Fibroblast of mammary gland (primary cell): ENCODE measurements around the gene NCOA1.

Source experiments
- DNase-seq: peaks from one replicate; pipeline ENCODE4 v3.0.0-alpha.2; 2010; ENCODE audit warnings: low read depth
- H3K4me3 ChIP-seq: 2 replicates; pipeline ENCODE4 v1.5.1; 2011; ENCODE audit warnings: low read depth, mild to moderate bottlenecking, low read length, moderate library complexity; ENCODE audit not compliant: control insufficient read depth
- CTCF ChIP-seq: conservative IDR thresholded peaks from 2 replicates; pipeline ENCODE4 v1.5.1; 2011; ENCODE audit warnings: low read depth, low read length, inconsistent platforms; ENCODE audit not compliant: control insufficient read depth, insufficient read depth

Gene NCOA1

GRCh38 chr2:24632172-24632571, 141.1 kb downstream of the NCOA1 start:
- H3K4me3 ChIP-seq = no peak overlapping the region
- no peak for DNase-seq
- TF ChIP-seq CTCF = no peak

- peak; percentile 86 for DNase-seq
- H3K4me3 ChIP-seq = no peak overlapping the region
- TF ChIP-seq CTCF = no peak
Measured at GRCh38 chr2:24635181-24635580, 144.1 kb downstream of the NCOA1 start.

GRCh38 chr2:24638568-24638967, 147.5 kb downstream of the NCOA1 start:
- TF ChIP-seq CTCF = no peak
- no peak for DNase-seq
- no peak overlapping the region for H3K4me3 ChIP-seq

GRCh38 chr2:24642351-24642750, 151.3 kb downstream of the NCOA1 start:
- TF ChIP-seq CTCF = no peak
- no peak for DNase-seq
- no peak overlapping the region for H3K4me3 ChIP-seq

DNA sequence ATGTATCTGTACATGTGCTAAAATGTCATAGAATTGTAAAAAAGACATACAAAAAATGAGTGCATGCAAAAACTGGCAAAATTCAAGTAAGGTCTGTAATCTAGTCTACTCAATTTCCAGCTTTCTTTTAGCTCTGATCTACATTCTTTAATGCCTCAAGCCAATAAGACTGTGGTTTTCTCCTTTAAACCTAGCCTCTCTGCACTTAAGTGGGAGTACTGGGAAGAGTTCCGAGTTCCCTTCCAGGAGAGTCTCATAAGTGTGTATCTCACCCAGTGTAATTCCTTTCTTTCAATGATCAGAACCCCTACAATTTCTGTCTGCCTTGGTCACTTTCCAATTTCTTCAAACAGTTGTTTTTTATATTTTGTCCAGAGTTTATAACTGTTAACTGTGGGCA, 152.0 kb downstream of the NCOA1 start:
- no peak for DNase-seq
- no peak for TF ChIP-seq CTCF

DNA sequence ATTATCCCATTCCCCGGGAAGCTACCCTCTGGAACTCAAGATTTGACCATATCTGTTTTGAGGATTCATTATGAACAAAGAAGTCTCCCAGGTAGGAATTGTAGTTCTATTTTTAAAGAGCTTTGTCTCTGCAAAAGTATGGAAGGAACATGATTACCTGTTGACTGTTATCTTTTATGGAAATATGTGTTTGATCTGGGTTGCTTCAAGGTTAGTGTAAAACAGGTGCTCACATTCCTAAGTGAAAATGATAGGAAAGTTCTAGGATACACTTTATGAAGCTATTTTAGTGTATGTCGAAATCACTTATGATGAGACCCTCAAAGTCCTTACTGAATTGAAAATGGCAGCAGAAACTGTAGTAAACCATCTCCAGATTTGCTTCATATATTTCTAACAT, 153.0 kb downstream of the NCOA1 start:
- TF ChIP-seq CTCF = no peak
- no peak for DNase-seq
- H3K4me3 ChIP-seq = no peak overlapping the region

More for the DNA sequence above, 152.0 kb downstream of the NCOA1 start:
- H3K4me3 ChIP-seq = no peak overlapping the region

- H3K4me3 ChIP-seq = no peak overlapping the region
- no peak for DNase-seq
- no peak for TF ChIP-seq CTCF
Measured at GRCh38 chr2:24650997-24651642, 160.1 kb downstream of the NCOA1 start.
